Endothelial cell of umbilical vein (primary cell): ENCODE data around the gene CRYL1.

Source experiments
- EZH2 ChIP-seq: IDR thresholded peaks from 2 replicates; pipeline ENCODE4 v1.6.1; 2012; ENCODE audit warnings: borderline replicate concordance, low read depth, mild to moderate bottlenecking, moderate library complexity, low read length, inconsistent platforms; ENCODE audit not compliant: severe bottlenecking
- POLR2AphosphoS5 ChIP-seq: IDR thresholded peaks from 2 replicates; pipeline ENCODE4 v1.6.1; 2012; ENCODE audit warnings: low read depth, mild to moderate bottlenecking, control low read depth, low read length, moderate library complexity; ENCODE audit not compliant: insufficient read depth

GRCh38 chr13:20356444-20356843, 169.2 kb downstream of the CRYL1 start:
- no peak for TF ChIP-seq POLR2AphosphoS5
- TF ChIP-seq EZH2 = no peak
